GM23248 (cell line): ENCODE results near the gene RBFOX1. TPM values are rescaled to one million over a fixed set of nuclear protein-coding genes. Genes with fewer than 3 reads are reported as not detected.

Experiments
- DNase-seq: peaks from one replicate; pipeline ENCODE4 v3.0.0-alpha.2; 2015
- H2AFZ ChIP-seq: fragments of 200-600 bp; sonication (generic); 2 replicates; pipeline ENCODE4 v1.6.1; 2016; ENCODE audit warnings: antibody characterized with exemption
- H3F3A ChIP-seq: fragments of 200-600 bp; sonication (generic); 2 replicates; pipeline ENCODE4 v1.6.1; 2016; ENCODE audit warnings: mild to moderate bottlenecking, antibody characterized with exemption, mixed run types; ENCODE audit not compliant: insufficient read depth
- H3K27ac ChIP-seq: fragments of 200-600 bp; sonication (generic); 2 replicates; pipeline ENCODE4 v1.5.1; 2016; ENCODE audit warnings: mild to moderate bottlenecking
- H3K27me3 ChIP-seq: fragments of 200-600 bp; sonication (generic); replicated peaks from 2 replicates; pipeline ENCODE4 v1.6.1; 2016; ENCODE audit warnings: mild to moderate bottlenecking; ENCODE audit not compliant: insufficient read depth
- H3K36me3 ChIP-seq: fragments of 200-600 bp; sonication (generic); 2 replicates; pipeline ENCODE4 v1.6.1; 2016; ENCODE audit warnings: low read depth, mild to moderate bottlenecking
- H3K4me1 ChIP-seq: fragments of 200-600 bp; sonication (generic); 2 replicates; pipeline ENCODE4 v1.6.1; 2016; ENCODE audit warnings: mild to moderate bottlenecking; ENCODE audit not compliant: insufficient read depth
- H3K4me2 ChIP-seq: fragments of 200-600 bp; sonication (generic); one replicate; pipeline ENCODE4 v1.6.1; 2016; ENCODE audit warnings: mild to moderate bottlenecking; ENCODE audit not compliant: unreplicated experiment
- H3K4me3 ChIP-seq: fragments of 200-600 bp; sonication (generic); 2 replicates; pipeline ENCODE4 v1.5.1; 2016; ENCODE audit warnings: mild to moderate bottlenecking
- H3K79me2 ChIP-seq: fragments of 200-600 bp; sonication (generic); 2 replicates; pipeline ENCODE4 v1.6.1; 2016; ENCODE audit warnings: mild to moderate bottlenecking; ENCODE audit not compliant: insufficient read depth
- H3K9ac ChIP-seq: fragments of 200-600 bp; sonication (generic); 2 replicates; pipeline ENCODE4 v1.6.1; 2016; ENCODE audit warnings: mild to moderate bottlenecking
- H3K9me2 ChIP-seq: fragments of 200-600 bp; sonication (generic); 2 replicates; pipeline ENCODE4 v1.6.1; 2016; ENCODE audit warnings: mixed run types, mild to moderate bottlenecking, moderate library complexity; ENCODE audit not compliant: insufficient read depth
- H3K9me3 ChIP-seq: fragments of 200-600 bp; sonication (generic); one replicate; pipeline ENCODE4 v1.6.1; 2017; ENCODE audit warnings: low read depth
- H4K20me1 ChIP-seq: fragments of 200-600 bp; sonication (generic); 2 replicates; pipeline ENCODE4 v1.6.0; 2016; ENCODE audit not compliant: insufficient read depth
- EZH2 ChIP-seq: fragments of 200-600 bp; sonication (generic); IDR thresholded peaks from 2 replicates; pipeline ENCODE4 v1.6.1; 2018; ENCODE audit warnings: antibody characterized with exemption, mild to moderate bottlenecking; ENCODE audit not compliant: insufficient read depth, poor library complexity, severe bottlenecking
- EZH2phosphoT487 ChIP-seq: fragments of 200-600 bp; sonication (generic); IDR thresholded peaks from 2 replicates; pipeline ENCODE4 v1.6.1; 2018; ENCODE audit warnings: antibody characterized with exemption, moderate library complexity, mild to moderate bottlenecking, low read depth; ENCODE audit not compliant: insufficient read depth
- WGBS, 2 experiments: methylation state at CpG; one replicate each; pipeline ENCODE4 v1.1.6; 2015 to 2017; ENCODE audit warnings: low lambda C conversion rate in 2 of 2, low coverage in 1 of 2; ENCODE audit errors: missing lambda C conversion rate in 2 of 2; 5-methylcytosine and 5-hydroxymethylcytosine counted together
- in situ Hi-C: fragments of 300-500 bp; cut with MboI; formaldehyde crosslinking; loops from 2 replicates; pipeline ENCODE4 v1.15.0; 2020
- polyA plus RNA-seq: library from polyadenylated mRNA; unstranded; fragments of >200 nt; fragmentation: Nextera tagmentation; extraction: Ambion mirVana; gene quantifications from 2 replicates; pipeline ENCODE4 v1.2.1, GENCODE V29; 2016
- total RNA-seq: library from RNA; depleted of rRNA; stranded (reverse); fragments of >200 nt; shearing (Covaris generic); gene quantifications from 2 replicates; pipeline ENCODE4 v1.2.3, GENCODE V29; 2014

Gene RBFOX1
- total and polyA plus RNA-seq, 2 experiments from 2014 or later = not detected

DNA sequence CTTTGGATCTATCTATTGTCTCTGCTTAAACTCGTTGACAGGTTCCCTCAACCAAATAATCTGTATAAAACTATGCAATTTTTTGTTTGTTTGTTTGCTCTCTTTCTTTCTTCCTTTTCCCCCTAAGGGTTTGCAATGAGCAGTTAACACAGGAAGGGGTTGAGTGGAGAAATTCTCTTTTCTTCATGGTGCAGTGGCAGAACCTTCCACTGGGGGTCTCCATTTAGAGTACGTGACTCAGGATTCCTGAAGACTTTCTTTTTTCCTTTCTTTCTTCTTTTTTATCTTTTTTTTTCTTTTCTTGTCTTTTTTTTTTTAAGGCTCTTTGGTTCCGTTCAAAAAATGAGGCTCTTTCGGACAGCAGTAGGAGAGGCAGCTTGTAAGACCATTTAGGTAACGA is 19.5 kb upstream of the RBFOX1 start:
- in situ Hi-C loops = no loop called here
- WGBS, 2 experiments = 18 to 24% methylated on average over 5 of the region's 5 CpGs

DNA sequence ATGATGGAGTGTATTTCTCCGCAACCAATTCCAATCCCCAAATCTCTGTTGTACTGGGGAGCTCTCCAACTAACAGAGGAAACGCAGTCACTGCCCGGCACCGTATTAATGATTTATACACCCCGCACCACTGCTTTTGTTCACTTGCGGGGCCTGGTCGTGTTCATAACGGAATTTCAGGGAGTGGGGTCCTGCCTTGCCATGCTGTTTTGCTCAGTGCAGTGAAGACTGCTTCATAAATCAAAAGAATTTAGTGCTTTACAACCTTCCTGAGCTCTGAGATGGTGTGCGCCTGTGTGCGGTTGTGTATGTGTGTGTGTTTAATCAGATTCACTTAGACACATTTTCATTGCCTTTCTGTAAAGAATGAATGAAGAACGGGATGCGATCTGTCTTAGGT is 18.5 kb upstream of the RBFOX1 start:
- no peak overlapping the region for H2AFZ ChIP-seq
- no peaks in the 10 kb centered on the region for H3K79me2 ChIP-seq
- WGBS, 2 experiments = 7 to 8% methylated on average over 12 of the region's 12 CpGs
- H3K4me3 ChIP-seq = no peak overlapping the region
- no peaks in the 10 kb centered on the region for H3K9me3 ChIP-seq
- no peaks in the 10 kb centered on the region for H3K27me3 ChIP-seq
- no peaks in the 10 kb centered on the region for H4K20me1 ChIP-seq
- H3K4me2 ChIP-seq = no peak overlapping the region
- no peak overlapping the region for H3K27ac ChIP-seq
- TF ChIP-seq EZH2 (no peak), EZH2phosphoT487 (no peak)
- DNase-seq = no peak
- H3K4me1 ChIP-seq = no peaks in the 10 kb centered on the region
- H3K9me2 ChIP-seq = no peaks in the 10 kb centered on the region
- no peak overlapping the region for H3K9ac ChIP-seq
- H3F3A ChIP-seq = no peaks in the 10 kb centered on the region
- in situ Hi-C loops = no loop called here
- no peaks in the 10 kb centered on the region for H3K36me3 ChIP-seq

More for the DNA sequence above, 19.5 kb upstream of the RBFOX1 start:
- Histone ChIP-seq H3K27ac (no peak overlapping the region), H3K9ac (no peak overlapping the region), H3K4me2 (no peak overlapping the region), H3K27me3 (no peaks in the 10 kb centered on the region), H3K79me2 (no peaks in the 10 kb centered on the region), H3K4me1 (no peaks in the 10 kb centered on the region), H3K9me3 (no peaks in the 10 kb centered on the region), H3F3A (no peaks in the 10 kb centered on the region), H3K36me3 (no peaks in the 10 kb centered on the region), H4K20me1 (no peaks in the 10 kb centered on the region), H3K4me3 (no peak overlapping the region), H3K9me2 (no peaks in the 10 kb centered on the region), H2AFZ (no peak overlapping the region)
- TF ChIP-seq EZH2 = no peak
- no peak for TF ChIP-seq EZH2phosphoT487
- DNase-seq = peak; percentile 7

DNA sequence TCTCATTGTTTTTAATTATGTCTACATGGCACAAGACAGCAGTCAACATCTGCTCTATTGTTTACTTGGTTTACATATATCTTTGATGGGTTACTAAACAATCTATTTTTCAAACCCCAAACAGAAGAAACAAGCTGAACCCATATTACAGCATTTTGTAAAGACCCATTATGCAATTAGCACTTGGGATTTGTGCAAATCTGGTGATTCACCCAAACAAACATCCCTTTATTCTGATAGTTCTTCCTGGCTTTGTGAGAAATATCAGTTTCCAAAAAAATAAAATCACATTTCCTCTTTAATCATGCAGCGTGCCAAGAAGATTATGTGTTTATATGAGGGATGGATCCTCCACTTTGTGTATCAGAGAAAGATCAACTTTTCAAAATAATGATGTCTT is 16.8 kb upstream of the RBFOX1 start:
- Histone ChIP-seq H3K9me3 (no peaks in the 10 kb centered on the region), H3K4me1 (no peaks in the 10 kb centered on the region), H3K9ac (no peak overlapping the region), H2AFZ (no peak overlapping the region), H3K27me3 (no peaks in the 10 kb centered on the region), H3F3A (no peaks in the 10 kb centered on the region), H4K20me1 (no peaks in the 10 kb centered on the region), H3K4me3 (no peak overlapping the region), H3K9me2 (no peaks in the 10 kb centered on the region), H3K36me3 (no peaks in the 10 kb centered on the region), H3K27ac (no peak overlapping the region), H3K79me2 (no peaks in the 10 kb centered on the region), H3K4me2 (no peak overlapping the region)
- no peak for DNase-seq
- WGBS, 2 experiments = 27 to 29% methylated on average over 1 of the region's 1 CpG
- in situ Hi-C loops = no loop called here
- TF ChIP-seq EZH2phosphoT487 (no peak), EZH2 (no peak)

DNA sequence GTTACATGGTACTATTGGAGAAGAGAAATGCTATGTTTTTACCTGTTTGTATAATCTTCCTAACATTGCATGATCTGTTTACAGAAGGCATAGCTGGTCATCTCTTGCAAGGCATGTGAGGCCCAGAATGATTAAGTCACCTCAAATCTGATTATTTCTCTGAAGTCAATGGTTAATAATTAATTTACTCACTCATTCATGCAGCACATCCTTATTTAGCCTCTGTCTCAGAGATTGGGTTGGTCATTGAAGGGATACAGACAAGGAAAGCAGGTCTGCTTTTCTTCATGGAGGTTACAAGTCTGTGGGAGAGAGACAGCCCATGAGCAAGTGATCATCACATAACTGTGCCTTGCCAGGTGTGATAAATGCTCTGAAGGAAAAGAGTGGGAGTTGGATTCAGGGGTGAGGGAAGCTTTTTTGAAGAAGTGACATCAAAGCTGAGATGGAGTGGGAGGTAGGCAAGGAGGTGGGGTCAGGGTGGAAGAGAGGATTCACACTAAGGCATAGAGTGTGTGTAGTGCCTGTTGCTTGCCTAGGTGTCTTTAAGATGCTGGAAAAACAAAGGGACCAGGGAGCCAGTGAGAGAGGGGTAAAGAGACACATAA is 16.3 kb upstream of the RBFOX1 start:
- Histone ChIP-seq H3K27me3 (no peaks in the 10 kb centered on the region), H3K9ac (no peak overlapping the region), H3K36me3 (no peaks in the 10 kb centered on the region), H3K27ac (no peak overlapping the region), H3K79me2 (no peaks in the 10 kb centered on the region), H3F3A (no peaks in the 10 kb centered on the region), H3K4me2 (no peak overlapping the region), H3K4me3 (no peak overlapping the region), H3K9me3 (no peaks in the 10 kb centered on the region), H3K4me1 (no peaks in the 10 kb centered on the region), H2AFZ (no peak overlapping the region), H3K9me2 (no peaks in the 10 kb centered on the region), H4K20me1 (no peaks in the 10 kb centered on the region)
- in situ Hi-C loops = no loop called here
- no peak for DNase-seq
- TF ChIP-seq EZH2phosphoT487 (no peak), EZH2 (no peak)

DNA sequence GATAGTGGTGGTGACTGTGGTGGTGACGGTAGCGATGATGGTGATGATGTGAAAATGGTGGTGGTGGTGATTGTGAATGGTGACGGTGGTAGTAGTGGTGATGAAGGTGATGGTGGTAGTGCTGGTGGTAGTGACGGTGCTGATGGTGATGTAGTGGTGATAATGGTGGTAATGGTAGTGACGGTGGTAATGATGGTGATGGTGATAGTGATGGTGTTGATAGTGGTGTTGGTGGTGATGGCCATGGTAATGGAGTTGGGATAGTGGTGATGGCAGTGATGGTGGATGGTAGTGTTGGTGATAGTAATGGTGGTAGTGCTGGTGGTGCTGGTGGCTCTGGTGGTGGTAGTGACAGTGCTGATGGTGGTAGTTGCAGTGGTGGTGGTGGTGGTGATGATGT is 14.7 kb upstream of the RBFOX1 start:
- 50 to 55% methylated on average over 5 of the region's 5 CpGs for WGBS, 2 experiments
- in situ Hi-C loops = no loop called here

More for the DNA sequence above, 14.7 kb upstream of the RBFOX1 start:
- H3K9me2 ChIP-seq = no peaks in the 10 kb centered on the region
- no peaks in the 10 kb centered on the region for H3K4me1 ChIP-seq
- no peak overlapping the region for H2AFZ ChIP-seq
- H3K4me2 ChIP-seq = no peak overlapping the region
- no peaks in the 10 kb centered on the region for H3K9me3 ChIP-seq
- TF ChIP-seq EZH2phosphoT487 (no peak), EZH2 (no peak)
- no peak for DNase-seq
- H3K27ac ChIP-seq = no peak overlapping the region
- no peaks in the 10 kb centered on the region for H3F3A ChIP-seq
- H3K27me3 ChIP-seq = no peaks in the 10 kb centered on the region
- H4K20me1 ChIP-seq = no peaks in the 10 kb centered on the region
- no peaks in the 10 kb centered on the region for H3K79me2 ChIP-seq
- H3K9ac ChIP-seq = no peak overlapping the region
- H3K4me3 ChIP-seq = no peak overlapping the region
- H3K36me3 ChIP-seq = no peaks in the 10 kb centered on the region
